NCI-H2107 treated with DMSO at 0.1 percent for 48 hours (cell line): Measurements from ENCODE around the gene ANKIB1.
"Not testable (repeated sequence)": the region's sequence is repeated elsewhere in the genome, so short reads cannot be mapped to it uniquely, and the experiment has no call there.

Experiments used
- DNase-seq: peaks from one replicate; lab custom pipeline; 2025; ENCODE audit not compliant: unreplicated experiment; lab: John Stamatoyannopoulos, UW

Gene ANKIB1

DNA sequence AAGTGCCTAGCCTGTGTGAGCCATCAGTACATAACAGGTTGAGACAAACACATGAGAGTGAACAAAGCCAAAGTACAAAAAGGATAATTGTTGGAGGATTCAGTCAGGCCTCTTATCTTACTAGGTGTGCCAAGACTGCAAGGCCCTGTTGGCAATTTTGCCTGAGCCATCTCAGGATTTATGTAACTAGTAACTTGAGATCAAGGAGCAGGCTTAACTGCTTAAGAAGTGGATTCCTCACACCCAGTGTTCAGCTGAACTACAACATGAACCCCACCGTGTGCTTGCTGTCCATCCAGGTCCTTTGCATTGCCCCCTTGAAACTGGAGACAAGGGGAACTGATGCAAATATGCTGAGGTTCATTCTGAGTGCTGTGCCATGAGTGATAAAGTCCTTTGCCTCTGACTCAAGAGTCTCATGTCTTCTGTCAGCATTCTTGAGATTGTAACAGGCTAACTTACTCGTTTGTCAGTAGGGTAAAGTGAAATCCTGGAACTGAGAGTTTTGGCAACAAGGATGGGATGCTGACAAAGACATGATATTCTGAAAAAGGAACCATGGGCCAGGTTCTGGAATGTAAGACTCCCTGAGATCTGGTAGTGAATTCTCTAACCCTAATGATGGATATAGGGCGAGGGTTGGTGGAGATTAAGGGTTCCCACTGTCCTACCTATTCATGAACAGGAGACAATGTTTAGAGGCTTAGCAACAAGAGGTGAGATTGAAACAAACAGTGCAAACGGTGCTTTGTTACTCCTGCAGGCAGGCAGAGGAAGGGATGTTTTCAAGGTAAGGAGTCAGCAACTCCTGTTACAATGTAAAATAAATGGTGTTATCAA is 157.4 kb downstream of the ANKIB1 start:
- peak; percentile 32 for DNase-seq

DNA sequence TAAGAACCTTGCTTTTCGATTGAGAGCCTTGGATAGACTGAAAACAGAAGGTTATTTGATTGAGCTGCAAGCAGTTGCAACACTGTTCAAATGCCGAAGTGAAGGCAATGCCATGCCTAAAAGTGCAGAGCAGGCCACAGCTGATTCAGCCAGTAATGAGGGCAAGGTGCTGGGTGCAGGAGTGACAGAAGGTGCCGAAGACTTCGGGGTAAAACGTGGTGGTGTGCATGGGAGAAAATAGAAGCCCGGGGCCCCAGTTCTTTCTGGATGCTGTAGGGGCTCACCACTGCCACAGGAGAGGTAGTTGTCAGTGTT is 157.9 kb downstream of the ANKIB1 start:
- no peak for DNase-seq

DNA sequence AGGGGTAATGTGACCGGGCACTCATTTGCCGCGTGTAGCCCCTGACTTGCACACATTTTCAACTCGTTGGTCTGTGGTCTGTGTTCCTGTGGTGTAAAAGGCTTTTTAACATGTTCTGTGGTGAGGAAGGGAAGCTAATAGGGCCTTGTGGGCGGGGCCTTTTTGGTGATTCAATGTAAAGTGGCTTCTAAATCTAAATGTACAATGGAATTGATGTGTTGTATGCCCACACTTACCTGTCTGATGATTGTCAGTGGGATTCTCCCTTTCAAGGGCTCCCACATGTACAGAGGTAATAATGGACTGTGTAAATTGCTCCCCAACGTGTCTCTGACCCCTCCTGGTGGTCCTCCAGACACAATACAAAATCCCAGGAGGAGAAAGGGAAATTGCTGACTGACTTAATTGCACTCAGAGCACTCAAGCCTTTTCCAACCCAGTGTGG is 158.4 kb downstream of the ANKIB1 start:
- peak; percentile 98 for DNase-seq

DNA sequence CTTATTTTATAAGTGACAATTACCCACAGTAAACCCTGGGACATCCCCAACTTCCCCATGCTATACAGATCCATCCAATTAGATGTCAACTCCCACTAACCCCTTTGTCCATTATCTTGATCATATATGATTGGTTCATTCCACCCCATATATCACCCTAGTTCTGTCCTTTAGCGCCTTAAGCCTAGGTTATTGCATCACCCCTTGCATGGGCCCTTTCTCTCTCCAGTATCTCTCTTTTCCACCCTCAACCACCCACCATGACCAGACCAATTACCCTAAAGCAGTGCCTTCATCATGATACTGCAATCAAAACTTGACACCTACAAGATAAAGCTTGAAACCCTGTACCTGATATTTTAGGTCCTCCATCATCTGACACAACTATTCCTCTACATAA is 163.6 kb downstream of the ANKIB1 start:
- DNase-seq, result no peak

DNA sequence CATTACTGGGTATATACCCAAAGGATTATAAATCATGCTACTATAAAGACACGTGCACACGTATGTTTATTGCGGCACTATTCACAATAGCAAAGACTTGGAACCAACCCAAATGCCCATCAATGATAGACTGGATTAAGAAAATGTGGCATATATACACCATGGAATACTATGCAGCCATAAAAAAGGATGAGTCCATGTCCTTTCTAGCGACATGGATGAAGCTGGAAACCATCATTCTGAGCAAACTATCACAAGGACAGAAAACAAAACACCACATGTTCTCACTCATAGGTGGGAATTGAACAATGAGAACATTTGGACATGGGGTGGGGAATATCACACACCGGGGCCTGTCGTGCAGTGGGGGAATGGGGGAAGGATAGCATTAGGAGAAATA is 164.4 kb downstream of the ANKIB1 start:
- not testable (repeated sequence) for DNase-seq

DNA sequence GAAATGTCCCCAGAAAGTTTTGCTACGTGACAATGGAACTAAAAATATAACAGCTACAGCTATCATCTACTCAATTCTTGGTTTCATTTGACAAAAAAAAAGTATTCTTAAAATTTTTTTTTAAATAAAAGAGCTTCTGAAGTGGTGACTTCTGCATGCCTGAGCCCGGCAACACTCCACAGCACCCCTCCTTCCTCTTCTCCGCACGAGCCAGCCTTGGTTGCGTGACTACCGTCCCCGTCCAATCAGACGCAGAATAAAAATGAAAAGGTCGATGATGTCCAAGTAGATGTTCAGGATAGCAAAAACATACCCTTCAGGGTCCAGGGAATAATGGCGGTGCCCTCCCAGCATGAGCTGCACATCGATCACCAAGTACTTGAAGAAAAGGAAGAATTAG is 167.0 kb downstream of the ANKIB1 start:
- no peak for DNase-seq

DNA sequence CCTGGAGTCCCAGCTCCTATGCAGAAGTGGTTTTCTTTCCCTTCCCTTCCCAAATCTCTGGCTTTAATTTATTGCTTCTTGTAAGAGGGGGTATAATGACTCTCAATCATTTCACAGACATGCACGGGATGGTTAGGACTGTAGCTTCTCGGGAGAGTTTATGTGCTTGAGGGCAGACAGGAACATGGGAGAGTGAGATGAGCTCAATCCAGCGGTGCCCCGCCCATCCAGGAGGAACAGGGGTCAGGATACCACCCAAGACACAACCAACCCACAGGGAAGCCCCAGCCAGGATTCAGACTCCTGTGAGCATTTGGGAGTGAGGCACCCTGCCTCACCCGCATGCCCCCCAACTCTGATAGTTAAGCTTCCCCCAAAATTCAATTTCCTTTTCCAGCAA is 167.8 kb downstream of the ANKIB1 start:
- DNase-seq, result no peak

DNA sequence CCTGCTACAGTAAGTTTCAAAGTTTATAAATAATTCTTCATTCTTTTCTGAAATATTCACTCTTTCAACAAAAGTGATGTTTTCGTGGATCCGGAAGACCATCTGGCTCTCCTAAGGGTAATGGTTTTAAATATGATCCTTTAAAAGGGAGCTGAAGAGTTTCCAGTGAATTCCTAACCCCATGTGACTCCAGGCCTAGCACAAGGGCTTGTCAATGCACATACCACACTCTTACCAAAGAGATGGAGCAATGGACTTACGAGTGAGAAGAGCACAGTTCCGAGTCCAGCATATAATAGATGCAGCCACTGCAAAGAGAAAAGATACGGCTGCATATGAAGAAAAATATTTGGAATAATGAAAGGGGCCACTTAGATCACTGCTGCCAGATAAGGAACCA is 169.5 kb downstream of the ANKIB1 start:
- DNase-seq, result no peak

DNA sequence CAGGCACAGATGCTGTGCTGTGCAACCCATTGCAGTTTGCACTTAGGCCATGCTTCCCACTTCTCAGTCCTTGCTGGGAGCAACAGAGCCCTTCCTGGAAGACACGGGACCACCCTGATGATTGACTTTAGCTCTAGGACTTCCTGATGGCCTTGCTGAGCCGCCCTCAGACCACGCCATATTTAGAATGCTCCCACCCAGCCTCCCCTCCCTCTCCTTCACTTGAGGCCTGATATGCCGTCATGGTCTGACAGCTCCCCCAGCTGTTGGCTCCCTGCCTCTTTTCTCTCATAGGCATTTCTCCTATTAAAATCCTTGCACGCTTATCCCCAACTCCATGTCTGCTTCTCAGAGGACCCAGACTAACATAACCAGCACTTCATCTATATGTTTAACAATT is 172.1 kb downstream of the ANKIB1 start:
- DNase-seq, result no peak

DNA sequence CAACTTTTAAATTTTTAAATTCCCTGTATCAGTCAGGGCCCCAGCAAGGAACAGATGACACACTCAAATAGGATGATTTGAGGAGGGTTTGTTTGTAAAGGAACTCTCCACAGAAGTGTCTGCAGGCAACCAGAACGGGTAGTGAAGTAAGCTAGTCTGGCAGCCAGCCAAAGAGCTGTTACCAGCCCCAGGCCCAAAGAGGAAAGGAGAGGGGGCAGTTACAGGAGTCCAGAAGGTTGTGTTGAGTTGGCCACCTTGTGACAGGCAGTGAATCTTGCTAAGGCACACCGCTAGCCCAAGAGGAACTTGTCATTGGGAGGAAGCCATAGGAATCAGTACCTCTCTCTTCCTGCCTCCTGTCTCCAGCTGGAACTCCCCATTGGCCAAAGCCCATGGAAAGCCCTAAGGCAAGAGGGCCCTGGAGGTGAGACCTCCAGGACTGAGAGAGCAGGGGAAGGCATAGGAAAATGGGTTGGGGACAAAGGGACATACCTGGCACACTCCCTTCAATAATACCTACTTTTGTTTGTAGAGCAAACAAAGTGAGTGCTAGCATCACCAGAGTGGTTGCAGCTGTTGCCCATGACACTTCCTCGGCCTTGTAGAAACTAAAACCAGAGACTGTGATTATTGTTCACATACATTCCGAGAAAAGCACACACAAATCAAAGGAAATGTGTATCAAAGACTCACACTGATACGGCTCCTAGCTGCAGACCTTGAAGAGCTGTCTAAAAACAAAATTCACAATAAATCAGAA is 176.1 kb downstream of the ANKIB1 start:
- peak; percentile 40 for DNase-seq

DNA sequence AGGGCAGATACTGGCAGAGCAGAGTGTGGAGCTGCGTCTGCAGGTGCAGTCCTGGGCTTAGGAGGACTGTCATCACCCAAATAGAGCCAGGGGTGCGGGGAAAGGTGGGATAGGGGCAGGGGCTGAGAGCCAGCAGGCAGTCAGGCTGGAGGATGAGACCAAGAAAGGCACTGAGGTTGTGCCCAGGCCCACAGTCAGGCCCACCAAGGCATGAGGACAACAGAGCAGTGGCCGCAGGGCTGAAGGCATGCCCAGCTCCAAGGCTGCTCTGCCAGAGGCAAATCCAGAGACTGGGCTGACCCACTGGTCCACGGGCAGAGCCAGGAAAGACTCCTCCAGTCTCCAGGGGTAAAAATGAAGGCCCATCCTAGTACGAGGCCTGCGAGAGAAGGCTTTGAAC is 177.2 kb downstream of the ANKIB1 start:
- DNase-seq, result no peak

DNA sequence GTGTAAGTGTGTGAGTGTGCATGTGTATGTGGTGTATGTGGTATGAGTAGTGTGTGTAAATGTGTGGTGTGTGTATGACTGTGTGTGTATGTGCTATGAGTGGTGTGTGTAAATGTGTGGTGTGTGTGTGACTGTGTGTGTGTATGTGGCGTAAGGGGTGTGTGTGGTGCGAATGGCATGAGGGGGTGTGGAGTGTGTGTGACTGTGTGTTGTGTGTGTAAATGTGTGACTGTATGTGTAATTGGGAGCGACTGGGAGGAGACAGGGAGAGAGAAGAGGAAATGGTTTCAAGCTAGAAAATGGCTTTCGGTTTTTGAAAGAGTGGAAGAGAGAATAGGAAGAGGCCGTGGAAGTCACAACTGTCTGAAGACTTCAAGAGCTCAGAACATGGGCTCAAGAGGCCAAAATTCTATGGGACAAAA is 177.9 kb downstream of the ANKIB1 start:
- no peak for DNase-seq

DNA sequence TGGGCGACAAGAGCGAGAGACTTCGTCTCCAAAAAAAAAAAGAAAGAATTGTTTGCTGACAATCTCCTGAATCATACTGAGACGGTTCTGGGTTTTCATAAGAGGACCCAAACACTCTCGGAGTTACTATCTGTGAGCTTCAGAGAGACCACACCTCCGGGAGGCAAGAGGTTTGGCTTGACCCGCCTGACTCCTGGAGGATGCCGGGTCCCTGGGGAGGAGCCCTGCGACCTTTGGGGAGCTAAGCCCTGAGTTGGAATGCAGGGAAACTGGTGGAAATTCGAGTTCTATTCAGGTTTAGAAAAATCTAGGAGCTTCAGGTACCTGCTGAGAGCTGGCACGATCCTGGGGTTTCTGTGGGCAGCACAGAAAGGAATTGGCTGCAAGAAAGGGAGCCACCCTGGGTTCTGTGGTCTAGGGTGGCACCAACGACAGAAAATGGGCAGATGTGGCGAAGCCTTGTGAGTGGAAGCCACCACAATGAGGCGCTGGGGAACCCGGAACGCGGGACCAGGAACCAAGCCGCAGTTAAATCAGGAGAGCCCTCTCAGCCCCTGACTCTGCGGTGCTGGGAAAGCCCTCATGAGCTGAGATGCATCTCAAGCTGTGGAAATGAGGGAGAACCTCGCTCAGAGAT is 179.7 kb downstream of the ANKIB1 start:
- peak; percentile 14 for DNase-seq

DNA sequence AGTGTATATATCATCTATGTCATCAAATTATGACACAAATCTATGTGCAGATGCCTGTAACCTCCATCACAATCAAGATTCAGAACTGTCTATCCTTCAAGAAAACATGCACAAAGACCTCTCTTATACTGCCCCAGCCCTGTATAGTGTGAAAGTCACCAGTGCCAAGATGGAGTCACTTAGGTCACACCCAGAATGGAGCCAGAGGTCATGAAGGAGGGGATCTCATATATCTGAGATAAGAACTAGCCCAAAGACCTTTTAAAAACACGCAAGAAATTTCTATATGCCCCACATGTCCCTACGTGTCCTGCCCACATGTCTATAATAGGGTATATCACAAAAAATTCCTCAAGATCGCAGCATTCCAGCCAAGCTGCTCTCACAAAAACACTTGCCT is 181.4 kb downstream of the ANKIB1 start:
- no peak for DNase-seq

DNA sequence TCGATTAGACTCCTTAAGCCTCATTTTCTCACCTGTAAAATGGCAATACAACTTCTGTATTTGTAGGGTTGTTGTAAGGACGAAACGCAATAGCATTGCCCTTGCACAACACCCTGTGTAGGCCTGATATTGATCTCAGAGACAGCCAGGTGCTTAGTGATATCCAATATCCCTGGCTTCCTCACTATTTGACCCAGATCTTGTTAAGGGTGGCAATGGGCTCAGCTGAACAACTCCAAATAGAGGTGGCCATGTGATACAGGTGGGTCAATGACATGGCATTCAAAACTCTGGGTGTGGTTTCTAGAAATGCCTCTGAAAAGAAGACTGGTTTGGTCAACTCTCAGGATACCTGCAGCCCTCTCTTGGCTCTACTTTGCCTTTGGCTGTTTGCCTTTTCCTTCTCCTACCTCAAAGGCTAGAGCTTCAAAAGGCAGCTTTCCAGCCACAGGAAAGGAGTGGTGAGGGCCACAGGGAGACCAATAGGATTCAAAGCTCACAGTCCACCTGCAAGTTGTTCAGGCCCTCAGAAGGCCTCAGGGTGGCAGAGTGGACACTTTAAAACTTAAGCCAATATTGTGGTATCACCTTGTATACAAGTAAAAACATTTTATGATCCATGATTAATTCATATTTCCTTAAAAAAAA is 186.6 kb downstream of the ANKIB1 start:
- no peak for DNase-seq

DNA sequence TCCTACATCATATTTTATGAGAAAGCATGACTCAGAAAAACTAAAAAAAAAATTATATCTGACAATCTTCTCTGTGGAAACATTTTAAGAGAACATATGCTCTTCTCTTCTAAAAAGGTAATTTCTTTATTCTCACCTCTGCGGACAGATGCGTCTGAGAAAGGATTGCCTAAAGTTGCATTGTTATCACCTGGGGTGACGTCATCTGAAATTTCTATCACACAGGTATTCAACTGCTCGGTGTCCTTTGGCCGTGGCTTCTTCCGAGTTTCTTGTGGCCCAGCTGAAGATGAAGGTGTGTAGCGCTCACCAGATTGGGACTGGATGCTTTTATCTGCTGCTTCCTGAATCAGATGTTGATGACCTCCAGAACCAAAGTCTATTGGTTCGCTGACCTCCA is 187.2 kb downstream of the ANKIB1 start:
- DNase-seq, result no peak

DNA sequence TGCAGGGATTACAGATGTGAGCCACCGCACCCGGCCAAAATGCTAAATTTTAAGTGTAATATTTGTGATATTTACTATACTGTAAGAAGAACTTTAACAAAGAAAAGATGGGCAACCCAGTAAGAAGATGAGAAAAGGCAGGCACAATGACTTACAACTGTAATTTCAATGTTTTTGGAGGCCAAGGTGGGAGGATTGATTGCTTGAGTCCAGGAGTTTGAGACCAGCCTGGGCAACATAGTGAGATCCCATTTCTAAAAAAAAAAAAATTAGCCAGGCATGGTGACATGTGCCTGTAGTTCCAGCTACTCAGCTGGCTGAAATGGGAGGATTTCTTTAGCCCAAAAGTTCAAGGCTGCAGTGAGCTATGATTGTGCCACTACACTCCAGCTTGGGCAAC is 189.8 kb downstream of the ANKIB1 start:
- no peak for DNase-seq

DNA sequence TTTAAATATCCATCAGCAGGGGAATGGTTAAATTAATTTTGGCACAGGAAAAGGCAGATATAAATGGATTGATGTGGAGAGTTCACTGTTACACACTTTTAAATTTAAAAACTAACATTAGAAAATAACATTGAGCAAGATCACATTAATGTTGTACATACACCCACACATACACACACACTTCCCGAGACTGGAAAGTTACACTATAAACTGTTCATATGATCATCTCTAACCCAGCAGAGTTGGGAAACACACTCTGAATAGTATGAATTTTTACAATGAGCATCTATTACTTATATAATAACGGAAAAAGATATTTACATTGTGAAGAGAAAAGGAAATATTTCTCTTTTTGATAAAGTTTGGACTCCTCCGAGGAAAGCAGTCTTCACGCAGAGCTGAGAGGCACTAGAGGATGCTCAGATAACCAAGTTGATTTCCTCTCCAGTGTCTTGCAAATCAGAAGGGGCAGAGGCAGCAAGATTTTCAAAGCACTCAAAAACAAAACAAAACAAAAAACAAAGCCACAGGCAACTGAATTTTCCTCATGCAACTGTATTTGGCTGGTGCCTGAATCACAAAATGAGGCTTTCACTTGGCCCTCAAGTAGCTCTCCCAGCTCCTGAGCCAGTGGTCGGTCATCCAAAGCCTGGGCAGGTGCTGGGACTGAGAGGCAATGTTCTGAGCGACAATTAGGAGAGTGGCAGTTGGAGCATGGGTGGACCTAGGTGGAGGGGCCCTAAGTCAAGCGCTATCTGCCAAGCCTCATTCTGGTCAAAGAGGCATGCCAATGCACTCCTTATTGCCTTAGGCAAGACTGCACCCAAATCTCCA is 191.1 kb downstream of the ANKIB1 start:
- DNase-seq, result no peak

DNA sequence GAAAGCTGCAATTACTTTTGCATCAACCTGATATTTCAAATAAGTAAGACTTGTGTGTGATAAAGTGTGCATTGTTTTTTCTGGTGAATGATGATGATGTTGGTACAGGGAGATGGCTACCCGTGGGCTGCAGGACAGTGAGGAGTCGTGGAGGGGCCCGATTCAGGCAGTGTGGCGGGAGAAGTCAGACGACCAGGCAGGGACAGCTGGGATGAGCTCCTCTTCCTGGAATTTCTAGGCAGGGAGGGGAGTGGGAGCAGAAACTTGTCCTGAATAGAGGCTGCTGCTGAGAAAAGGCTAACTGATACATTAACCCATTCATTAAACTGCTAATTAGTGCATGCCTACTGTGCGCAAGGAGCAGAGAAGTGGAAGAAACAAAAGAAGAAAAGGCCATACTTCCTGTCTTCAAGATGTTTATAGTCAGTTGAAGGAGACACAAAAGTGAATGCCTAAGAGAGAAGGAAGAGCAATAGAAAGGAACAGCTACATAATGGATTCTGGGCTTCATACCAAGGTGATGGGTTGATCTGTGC is 192.2 kb downstream of the ANKIB1 start:
- no peak for DNase-seq

DNA sequence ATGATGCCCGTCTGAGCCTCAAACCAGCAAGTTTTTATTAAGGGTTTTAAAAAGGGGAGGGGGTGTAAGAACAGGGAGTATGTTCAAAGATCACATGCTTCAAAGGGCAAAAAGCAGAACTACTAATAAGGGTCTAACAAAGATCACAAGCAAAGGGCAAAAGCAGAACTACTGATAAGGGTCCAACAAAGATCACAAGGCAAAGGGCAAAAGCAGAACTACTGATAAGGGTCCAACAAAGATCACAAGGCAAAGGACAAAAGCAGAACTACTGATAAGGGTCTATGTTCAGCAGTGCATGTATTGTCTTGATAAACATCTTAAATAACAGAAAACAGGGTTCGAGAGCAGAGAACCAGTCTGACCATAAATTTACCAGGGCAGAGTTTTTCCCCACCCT is 196.9 kb downstream of the ANKIB1 start:
- not testable (repeated sequence) for DNase-seq
